ENCODE results near the gene MTMR4.
A peak's percentile ranks its signal among the peaks of the same experiment; 100 is the strongest.
"Not testable (repeated sequence)": the region's sequence is repeated elsewhere in the genome, so short reads cannot be mapped to it uniquely, and the experiment has no call there.

Gene MTMR4

DNA sequence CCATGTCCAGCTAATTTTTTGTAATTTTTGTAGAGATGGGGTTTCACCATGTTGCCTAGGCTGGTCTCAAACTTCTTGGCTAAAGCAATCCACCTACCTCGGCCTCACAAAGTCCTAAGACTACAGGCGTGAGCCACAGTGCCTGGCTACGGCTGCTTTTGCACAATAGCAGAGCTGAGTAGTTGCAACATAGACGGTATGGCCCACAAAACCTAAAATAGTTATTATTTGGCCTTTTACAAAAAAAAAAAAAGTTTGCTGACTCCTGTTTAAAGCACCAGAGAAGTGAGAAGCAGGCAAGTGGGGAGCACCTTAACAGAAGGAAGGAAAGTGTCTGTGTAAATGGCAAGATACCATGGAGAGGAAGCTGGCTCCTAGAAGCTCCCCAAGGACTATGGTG, 20.9 kb downstream of the MTMR4 start:
- Mint-ChIP-seq H3K9me3 (no peaks in the 10 kb centered on the region), H3K4me3 (no peak overlapping the region), H3K36me3 (ENCODE audit: low read depth) (peaks cover 100% of the 10 kb centered on the region), H3K4me1 (ENCODE audit: low read depth) (peaks cover 10% of the 10 kb centered on the region), H3K27me3 (peaks cover 6% of the 10 kb centered on the region), H3K27ac (no peak overlapping the region)
- intact Hi-C loops (cut with micrococcal nuclease): no loop called here

DNA sequence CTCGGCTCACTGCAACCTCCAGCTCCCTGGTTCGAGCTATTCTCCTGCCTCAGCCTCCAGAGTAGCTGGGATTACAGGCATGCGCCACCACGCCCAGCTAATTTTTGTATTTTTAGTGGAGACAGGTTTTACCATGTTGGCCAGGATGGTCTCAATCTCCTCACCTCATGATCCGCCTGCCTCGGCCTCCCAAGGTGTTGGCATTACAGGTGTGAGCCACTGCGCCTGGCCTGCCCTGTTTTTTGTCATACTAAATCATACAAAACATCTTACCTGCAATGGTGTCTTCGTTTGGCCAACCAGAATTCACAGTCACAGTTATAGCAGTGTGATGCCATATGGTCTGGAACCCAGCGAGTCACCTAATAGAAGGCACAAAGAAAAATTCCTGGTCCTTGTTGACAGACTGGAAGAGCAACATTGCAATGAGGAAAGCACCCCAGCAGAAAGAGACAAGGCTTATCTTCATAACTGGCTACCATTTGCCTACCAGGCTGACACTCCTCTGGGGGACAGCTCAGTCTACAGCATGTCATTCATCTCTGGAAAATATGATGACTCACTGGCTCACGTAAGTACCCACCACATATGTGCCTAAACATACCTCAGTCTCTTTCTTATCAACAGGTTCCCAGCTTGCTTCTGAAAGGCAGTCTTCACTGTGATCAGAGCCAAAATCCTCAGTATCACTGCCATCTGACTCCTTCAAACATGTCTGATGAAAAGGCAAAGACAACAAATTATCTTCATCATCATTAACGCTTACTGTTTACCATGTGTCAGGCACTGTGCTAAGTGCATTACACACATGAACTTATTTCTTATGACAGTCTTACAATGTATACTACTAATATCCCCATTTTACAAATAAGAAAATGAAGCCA, 22.0 kb downstream of the MTMR4 start:
- H3K4me3 Mint-ChIP-seq: no peak overlapping the region
- H3K4me1 Mint-ChIP-seq (ENCODE audit: low read depth): peaks cover 5% of the 10 kb centered on the region
- no peak overlapping the region for H3K27ac Mint-ChIP-seq
- H3K36me3 Mint-ChIP-seq (ENCODE audit: low read depth): peaks cover 93% of the 10 kb centered on the region
- H3K9me3 Mint-ChIP-seq: no peaks in the 10 kb centered on the region
- peaks cover 10% of the 10 kb centered on the region for H3K27me3 Mint-ChIP-seq
- intact Hi-C loops (cut with micrococcal nuclease): no loop called here

DNA sequence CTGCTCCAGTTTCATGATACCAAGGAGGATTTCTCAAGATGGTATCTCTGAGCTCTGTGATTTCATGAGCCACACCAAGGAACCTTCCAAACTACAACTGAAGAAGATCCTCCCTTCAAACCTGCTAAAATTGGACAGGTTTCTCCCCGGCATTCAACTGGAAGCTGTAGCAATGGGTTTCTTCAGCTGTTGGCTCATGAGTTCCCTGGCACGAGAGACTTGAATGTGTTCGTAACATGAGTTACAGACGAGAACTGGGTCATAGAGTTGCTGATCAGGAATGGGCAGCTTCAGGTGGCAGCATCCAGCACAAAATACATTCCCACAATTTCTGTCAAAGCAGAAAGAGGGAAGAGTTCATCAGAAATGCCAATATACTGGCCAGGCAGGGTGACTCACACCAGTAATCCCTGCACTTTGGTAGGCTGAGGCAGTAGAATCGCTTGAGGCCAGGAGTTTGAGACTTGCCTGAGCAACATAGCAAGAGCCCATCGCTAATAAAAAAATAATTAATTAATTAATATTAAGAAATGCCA, 22.9 kb downstream of the MTMR4 start:
- H3K27me3 Mint-ChIP-seq: peaks cover 14% of the 10 kb centered on the region
- peaks cover under 1% of the 10 kb centered on the region for H3K4me1 Mint-ChIP-seq (ENCODE audit: low read depth)
- no peak overlapping the region for H3K27ac Mint-ChIP-seq
- H3K9me3 Mint-ChIP-seq: no peaks in the 10 kb centered on the region
- peaks cover 84% of the 10 kb centered on the region for H3K36me3 Mint-ChIP-seq (ENCODE audit: low read depth)
- H3K4me3 Mint-ChIP-seq: no peak overlapping the region
- intact Hi-C loops (cut with micrococcal nuclease): no loop called here

DNA sequence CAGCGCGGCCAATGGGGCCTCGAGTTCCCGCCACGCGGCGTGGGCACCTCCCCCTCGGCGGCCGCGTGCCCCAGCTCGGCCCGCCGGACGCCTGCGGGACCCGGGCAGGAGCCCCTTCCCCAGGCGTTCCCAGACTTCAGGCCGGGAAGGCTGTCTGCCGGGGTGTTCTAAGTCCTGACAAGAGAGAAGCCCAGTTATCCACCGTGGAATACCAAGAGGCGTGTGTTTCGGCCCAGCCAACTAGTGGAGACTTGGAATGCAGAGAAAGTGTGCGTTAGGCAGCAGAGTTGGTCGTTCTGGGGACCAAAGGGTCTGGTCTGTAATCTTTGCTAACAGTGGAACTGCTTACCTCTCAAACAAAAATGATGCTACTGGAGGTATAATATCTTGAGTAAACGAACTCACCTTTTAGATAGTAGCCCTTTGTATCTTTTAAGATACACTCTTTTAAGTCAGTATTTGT, 26.0 kb downstream of the MTMR4 start:
- no peak overlapping the region for H3K27ac Mint-ChIP-seq
- H3K9me3 Mint-ChIP-seq: no peaks in the 10 kb centered on the region
- no peak overlapping the region for H3K4me3 Mint-ChIP-seq
- intact Hi-C loops (cut with micrococcal nuclease): no loop called here
- H3K36me3 Mint-ChIP-seq (ENCODE audit: low read depth): peaks cover 52% of the 10 kb centered on the region
- H3K27me3 Mint-ChIP-seq: peaks cover 14% of the 10 kb centered on the region
- H3K4me1 Mint-ChIP-seq (ENCODE audit: low read depth): no peaks in the 10 kb centered on the region

DNA sequence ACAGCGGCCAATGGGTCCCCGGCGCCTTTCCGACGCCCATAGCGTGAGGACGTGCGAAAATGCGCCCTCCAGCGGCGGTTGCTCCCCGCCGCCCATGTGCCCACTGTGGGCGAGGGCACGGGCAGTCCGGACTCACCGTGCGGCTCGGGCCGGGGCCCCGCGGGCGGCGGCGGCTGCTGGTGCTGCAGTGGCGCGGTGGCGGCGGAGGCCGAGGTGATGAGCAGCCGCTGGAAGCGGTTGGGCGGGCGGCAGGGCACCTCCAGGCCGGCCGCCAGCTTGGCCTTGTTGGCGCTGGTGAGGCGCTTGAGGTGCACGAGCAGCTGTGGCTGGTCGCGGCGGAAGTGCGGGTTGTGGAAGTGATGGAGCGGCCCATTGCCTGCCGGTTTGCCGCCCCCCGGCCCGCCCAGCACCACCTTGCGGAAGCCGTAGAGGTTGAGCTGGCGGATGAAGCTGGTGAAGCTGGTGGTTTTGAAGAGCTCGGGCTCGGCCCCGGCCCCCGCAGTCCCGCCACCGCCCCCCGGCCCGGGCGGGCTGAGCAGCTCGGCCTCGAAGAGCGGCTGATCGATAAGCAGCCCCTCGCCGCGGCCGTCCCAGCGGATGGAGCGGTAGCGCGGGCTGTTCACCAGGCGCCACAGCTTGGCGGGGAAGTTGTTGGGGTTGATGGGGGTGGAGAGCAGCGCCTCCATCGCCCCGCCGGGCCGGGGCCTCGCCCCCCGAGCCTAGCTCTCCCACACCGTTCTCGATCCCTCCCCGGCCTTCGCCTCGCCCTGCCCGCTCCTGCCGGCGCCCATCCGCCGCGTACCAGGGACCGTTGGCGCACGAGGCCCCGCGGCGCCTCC, 26.6 kb downstream of the MTMR4 start, which contains the start of gene HSF5:
Gene HSF5, minus strand, starts transcription at position 820 of the 839 bp plus-strand sequence. Its CDS starts 134 bp downstream, at position 686.
- intact Hi-C loops (cut with micrococcal nuclease): no loop called here
- no peaks in the 10 kb centered on the region for H3K4me1 Mint-ChIP-seq (ENCODE audit: low read depth)
- H3K9me3 Mint-ChIP-seq: no peaks in the 10 kb centered on the region
- no peak within 1 kb of the TSS for H3K27ac Mint-ChIP-seq
- peaks cover 14% of the 10 kb centered on the region for H3K27me3 Mint-ChIP-seq
- peak within 1 kb of the TSS; percentile 56 for H3K4me3 Mint-ChIP-seq
- peaks cover 46% of the 10 kb centered on the region for H3K36me3 Mint-ChIP-seq (ENCODE audit: low read depth)

DNA sequence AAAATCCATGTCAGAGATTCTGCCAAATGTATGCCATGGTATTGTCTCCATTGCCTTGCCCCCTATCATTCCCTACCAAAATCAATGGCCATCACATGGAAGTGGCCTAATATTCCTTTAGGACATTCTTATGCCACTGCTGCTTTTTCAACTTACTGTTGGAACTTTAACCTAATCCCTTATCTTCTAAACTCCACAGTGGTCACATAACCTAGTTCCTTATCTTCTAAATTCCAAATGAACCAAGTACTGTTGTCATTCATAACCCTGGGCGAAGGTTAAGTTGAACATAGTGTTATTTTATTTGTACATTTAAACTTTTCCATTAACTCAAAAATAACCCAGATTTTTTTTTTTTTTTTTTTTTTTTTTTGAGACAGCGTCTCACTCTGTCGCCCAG, 29.8 kb downstream of the MTMR4 start:
- Mint-ChIP-seq H3K4me3 (no peak overlapping the region), H3K36me3 (ENCODE audit: low read depth) (peaks cover 14% of the 10 kb centered on the region), H3K4me1 (ENCODE audit: low read depth) (no peaks in the 10 kb centered on the region), H3K9me3 (no peaks in the 10 kb centered on the region), H3K27me3 (peaks cover 14% of the 10 kb centered on the region), H3K27ac (no peak overlapping the region)
- intact Hi-C loops (cut with micrococcal nuclease): no loop called here

DNA sequence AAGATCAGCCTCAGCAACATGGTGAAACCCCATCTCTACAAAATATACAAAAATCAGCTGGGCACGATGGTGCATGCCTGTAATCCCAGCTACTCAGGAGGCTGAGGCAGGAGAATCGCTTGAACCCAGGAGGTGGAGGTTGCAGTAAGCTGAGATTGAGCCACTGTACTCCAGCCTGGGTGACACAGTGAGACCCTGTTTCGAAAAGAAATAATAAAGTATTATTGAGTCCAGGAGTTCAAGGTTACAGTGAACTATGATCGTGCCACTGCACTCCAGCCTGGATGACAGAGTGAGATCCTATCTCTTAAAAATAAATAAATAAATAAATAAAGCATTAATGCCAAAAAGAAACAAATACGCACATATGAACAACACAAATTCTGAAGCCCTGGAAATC, 32.6 kb downstream of the MTMR4 start:
- H3K4me3 Mint-ChIP-seq; H3K27me3 Mint-ChIP-seq; H3K9me3 Mint-ChIP-seq; H3K4me1 Mint-ChIP-seq (ENCODE audit: low read depth); H3K36me3 Mint-ChIP-seq (ENCODE audit: low read depth); intact Hi-C loops (cut with micrococcal nuclease); H3K27ac Mint-ChIP-seq: not testable (repeated sequence)

DNA sequence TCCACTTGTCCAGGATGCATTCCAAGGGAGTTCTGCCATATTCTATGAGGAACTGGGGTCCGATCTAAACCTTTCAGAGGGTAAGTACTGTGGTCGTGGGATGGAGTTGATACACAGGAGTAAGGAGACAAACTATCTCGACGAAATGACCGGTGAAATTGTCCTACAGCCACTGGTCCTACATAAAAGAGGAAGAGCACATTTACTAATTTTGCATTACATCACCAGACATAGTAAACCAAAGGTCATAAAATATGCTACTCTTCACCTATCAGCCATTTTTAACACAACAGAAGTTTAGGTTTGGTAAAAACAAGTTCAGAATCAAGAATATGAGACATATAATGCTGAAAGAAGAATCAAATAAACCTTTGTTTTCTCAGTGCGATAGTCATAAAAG, 34.3 kb downstream of the MTMR4 start:
- intact Hi-C loops (cut with micrococcal nuclease): no loop called here
- no peaks in the 10 kb centered on the region for H3K36me3 Mint-ChIP-seq (ENCODE audit: low read depth)
- no peaks in the 10 kb centered on the region for H3K9me3 Mint-ChIP-seq
- peaks cover 6% of the 10 kb centered on the region for H3K4me1 Mint-ChIP-seq (ENCODE audit: low read depth)
- H3K27ac Mint-ChIP-seq: no peak overlapping the region
- H3K27me3 Mint-ChIP-seq: peaks cover 3% of the 10 kb centered on the region
- no peak overlapping the region for H3K4me3 Mint-ChIP-seq

DNA sequence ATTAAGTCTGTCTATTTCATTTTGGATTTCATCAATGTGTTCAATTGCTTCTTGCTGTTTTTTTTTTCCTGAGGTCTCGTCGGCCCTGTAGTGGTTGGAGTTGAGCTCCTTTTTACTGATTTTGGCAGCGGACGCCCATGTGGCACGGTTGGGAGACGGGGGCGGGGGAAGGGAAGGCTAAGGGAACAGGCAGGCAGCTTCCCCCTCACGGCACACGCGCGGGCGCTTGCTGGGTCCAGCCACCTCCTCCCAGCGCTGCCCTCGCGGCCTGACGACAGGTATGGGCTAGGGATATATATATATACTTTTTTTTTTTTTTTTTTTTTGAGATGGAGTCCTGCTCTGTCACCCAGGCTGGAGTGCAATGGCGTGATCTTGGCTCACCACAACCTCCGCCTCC, 37.6 kb downstream of the MTMR4 start:
- intact Hi-C loops (cut with micrococcal nuclease): no loop called here
- no peak overlapping the region for H3K27ac Mint-ChIP-seq
- H3K9me3 Mint-ChIP-seq: no peaks in the 10 kb centered on the region
- peaks cover 6% of the 10 kb centered on the region for H3K4me1 Mint-ChIP-seq (ENCODE audit: low read depth)
- no peak overlapping the region for H3K4me3 Mint-ChIP-seq
- H3K27me3 Mint-ChIP-seq: peaks cover 7% of the 10 kb centered on the region
- no peaks in the 10 kb centered on the region for H3K36me3 Mint-ChIP-seq (ENCODE audit: low read depth)

DNA sequence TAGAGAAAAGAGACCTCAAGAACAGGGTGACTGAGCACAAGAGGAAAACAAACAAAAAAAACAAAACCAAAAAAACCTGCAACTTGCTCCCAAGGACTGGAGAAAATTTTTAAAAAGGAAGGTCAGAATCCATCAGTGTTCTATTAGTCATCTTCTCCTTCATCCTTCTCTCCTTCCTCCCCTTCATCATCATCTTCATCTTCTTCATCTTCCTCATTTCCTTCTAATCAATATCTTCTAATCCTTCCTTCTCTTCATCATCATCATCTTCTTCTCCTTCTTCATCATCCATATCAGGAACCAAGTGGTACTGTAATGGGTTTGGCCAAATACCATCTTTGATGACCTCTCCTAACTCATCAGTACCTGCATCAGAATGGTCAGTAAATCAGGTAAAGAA, 38.5 kb downstream of the MTMR4 start:
- Mint-ChIP-seq H3K27me3 (peaks cover 7% of the 10 kb centered on the region), H3K4me3 (no peak overlapping the region), H3K27ac (no peak overlapping the region), H3K4me1 (ENCODE audit: low read depth) (peaks cover 6% of the 10 kb centered on the region), H3K9me3 (no peaks in the 10 kb centered on the region), H3K36me3 (ENCODE audit: low read depth) (no peaks in the 10 kb centered on the region)
- intact Hi-C loops (cut with micrococcal nuclease): no loop called here

DNA sequence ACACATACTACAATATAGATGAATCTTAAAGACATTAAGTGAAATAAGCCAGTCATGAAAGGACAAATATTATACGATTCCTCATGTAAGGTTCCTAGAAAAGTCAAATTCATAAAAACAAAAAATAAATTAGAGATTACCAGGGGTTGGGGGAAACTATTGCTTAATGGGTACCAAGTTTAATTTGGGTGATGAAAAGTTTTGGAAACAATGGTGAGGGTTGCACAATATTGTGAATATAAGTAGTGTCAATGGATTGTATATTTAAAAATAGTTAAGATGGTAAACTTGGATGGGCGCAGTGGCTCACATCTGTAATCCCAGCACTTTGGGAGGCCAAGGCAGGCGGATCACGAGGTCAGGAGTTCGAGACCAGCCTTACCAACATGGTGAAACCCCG, 44.1 kb downstream of the MTMR4 start:
- Mint-ChIP-seq H3K27ac (no peak overlapping the region), H3K27me3 (peaks cover 6% of the 10 kb centered on the region), H3K36me3 (ENCODE audit: low read depth) (no peaks in the 10 kb centered on the region), H3K4me3 (no peak overlapping the region), H3K9me3 (no peaks in the 10 kb centered on the region), H3K4me1 (ENCODE audit: low read depth) (no peaks in the 10 kb centered on the region)
- intact Hi-C loops (cut with micrococcal nuclease): no loop called here

DNA sequence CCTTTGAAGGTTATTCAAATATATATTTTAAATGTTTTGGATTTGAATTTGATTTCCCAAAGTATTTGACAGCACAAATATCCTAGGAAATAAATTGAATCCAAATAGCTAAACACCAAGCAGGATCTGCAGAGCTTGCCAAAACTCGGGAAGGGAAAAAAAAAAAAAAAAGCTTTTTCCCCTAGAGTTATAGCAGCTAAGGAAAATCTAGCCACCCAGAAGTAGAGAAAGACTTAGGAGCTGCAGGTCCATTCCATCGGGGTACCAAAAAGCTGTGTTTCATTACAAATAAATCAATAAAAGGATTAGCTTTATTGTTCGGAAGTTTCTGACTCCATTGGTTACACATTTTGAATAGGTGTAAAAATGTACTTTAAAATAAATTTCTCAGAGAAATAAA, 45.5 kb downstream of the MTMR4 start:
- Mint-ChIP-seq H3K9me3 (no peaks in the 10 kb centered on the region), H3K4me1 (ENCODE audit: low read depth) (no peaks in the 10 kb centered on the region), H3K27ac (no peak overlapping the region), H3K4me3 (no peak overlapping the region), H3K36me3 (ENCODE audit: low read depth) (no peaks in the 10 kb centered on the region), H3K27me3 (peaks cover 8% of the 10 kb centered on the region)
- intact Hi-C loops (cut with micrococcal nuclease): no loop called here

DNA sequence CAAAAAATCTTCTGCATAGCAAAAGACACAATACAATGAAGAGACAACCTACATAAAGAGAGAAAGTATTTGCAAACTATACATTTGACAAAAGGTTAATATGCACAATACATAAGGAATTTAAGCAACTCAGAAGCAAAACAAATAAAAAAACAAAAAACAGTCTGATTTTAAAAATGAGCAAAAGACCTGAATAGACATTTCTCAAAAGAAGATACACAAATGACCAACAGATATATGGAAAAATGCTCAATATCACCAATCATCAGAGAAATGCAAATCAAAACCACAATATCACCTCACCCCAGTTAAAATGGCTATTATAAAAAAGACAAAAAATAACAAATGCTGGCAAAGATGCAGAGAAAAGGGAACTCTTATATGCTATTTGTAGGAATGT, 58.9 kb downstream of the MTMR4 start:
- H3K36me3 Mint-ChIP-seq (ENCODE audit: low read depth): no peaks in the 10 kb centered on the region
- intact Hi-C loops (cut with micrococcal nuclease): no loop called here

DNA sequence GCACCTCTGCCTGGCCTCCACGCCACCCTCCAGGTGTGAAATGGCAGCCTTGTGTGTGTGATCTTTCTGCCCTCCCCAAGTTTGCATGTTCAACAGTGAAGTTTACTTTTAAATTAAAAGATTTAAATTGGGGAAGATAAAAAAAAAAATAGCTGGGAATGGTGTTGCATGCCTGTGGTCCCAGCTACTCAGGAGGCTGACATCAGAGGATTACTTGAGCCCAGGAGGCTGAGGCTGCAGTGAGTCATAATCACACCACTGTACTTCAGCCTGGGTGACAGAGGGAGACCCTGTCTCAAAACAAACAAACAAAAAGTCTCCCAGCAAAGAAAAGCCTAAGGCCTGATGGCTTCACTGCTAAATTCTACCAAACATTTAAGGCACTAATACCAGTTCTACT, 61.7 kb downstream of the MTMR4 start:
- Mint-ChIP-seq H3K27ac (no peak overlapping the region), H3K27me3 (peaks cover 11% of the 10 kb centered on the region), H3K4me1 (ENCODE audit: low read depth) (no peaks in the 10 kb centered on the region), H3K4me3 (no peak overlapping the region), H3K36me3 (ENCODE audit: low read depth) (no peaks in the 10 kb centered on the region), H3K9me3 (no peaks in the 10 kb centered on the region)
- intact Hi-C loops (cut with micrococcal nuclease): no loop called here

More for the DNA sequence above, 58.9 kb downstream of the MTMR4 start:
- no peak overlapping the region for H3K4me3 Mint-ChIP-seq
- peaks cover 11% of the 10 kb centered on the region for H3K27me3 Mint-ChIP-seq
- no peaks in the 10 kb centered on the region for H3K9me3 Mint-ChIP-seq
- no peaks in the 10 kb centered on the region for H3K4me1 Mint-ChIP-seq (ENCODE audit: low read depth)
- no peak overlapping the region for H3K27ac Mint-ChIP-seq

Data from dendritic cell treated with granulocyte-macrophage colony-stimulating factor and Interleukin-4, amounts not matched to agents 40 ng/mL and 50 ng/mL, for 4 days (primary cell).